Fibroblast of the conjunctiva (primary cell): ENCODE data around the gene KLHL2.

Experiments used
- DNase-seq: peaks from one replicate; pipeline ENCODE4 v3.0.0-alpha.2; 2010; ENCODE audit warnings: low read depth

Gene KLHL2

DNA sequence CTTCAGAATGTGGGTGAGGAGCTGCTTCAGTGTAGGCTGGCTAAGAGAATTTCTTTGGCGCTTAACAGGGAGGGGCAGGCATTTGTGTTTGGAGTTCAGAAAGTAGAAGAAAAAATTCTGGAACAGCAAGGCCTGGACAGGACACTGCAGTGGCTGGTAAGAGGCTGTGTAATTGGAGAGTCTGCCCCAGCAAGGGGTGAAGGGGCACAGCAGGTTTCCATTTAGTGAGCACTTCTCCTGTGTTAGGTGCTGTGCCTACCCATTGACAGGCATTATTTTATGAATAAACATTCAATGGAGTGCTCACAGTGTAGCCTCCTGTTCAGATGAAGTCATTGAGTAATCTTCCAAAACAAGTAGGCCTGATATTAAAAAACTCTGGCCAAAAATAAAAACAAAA, 160.8 kb downstream of the KLHL2 start:
- DNase-seq, result no peak

DNA sequence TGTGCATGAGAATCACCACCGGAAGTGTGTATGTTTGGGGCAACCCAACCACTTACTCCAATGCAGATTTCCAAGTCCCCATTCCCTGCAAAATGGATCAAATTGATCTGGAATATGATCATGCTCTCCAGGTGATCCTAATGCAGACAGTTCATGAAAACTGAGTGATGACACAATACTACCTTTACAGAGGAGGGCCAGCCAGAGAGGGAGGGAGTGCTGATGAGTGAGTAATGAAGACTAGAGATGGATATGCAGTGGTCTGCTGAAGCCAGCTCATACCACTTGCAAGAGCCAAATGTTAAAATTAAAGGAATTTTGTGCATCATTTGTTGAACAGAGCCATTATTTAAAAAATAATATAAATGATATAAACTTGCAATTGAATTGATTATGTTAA, 161.2 kb downstream of the KLHL2 start:
- DNase-seq, result no peak

DNA sequence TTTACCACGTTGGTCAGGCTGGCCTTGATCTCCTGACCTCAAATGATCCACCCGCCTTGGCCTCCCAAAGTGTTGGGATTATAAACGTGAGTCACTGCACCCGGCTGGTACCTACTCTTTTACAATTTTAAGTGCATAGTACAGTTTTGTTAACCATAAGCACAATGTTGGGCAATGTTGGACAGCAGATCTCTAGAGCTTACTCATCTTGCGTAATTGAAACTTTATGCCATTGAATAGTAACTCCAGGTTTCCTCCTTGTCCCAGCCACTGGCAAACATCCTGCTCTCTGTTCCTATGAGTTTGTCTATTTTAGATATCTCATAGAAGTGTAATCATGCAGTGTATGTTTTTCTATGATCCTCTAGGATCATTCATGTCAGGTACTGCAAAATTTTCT, 162.2 kb downstream of the KLHL2 start:
- peak; percentile 30 for DNase-seq

DNA sequence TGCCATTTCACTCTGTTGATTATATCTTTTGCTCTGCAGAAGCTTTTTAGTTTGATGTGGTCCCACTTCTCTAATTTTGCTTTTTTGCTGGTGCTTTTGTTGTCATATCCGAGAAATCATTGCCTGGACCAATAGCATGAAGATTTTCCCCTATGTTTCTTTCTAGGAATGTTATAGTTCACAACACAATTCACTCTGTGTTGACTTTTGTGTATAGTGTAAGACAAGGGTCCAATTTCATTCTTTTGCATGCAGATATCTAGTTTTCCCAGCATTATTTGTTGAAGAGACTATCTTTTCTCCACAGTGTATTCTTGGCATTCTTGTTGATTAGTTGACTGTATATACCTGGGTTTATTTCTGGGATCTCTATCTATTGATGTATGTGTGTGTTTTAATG, 163.2 kb downstream of the KLHL2 start:
- DNase-seq, result no peak
